ENCODE measurements around the gene CHST11.

The CHST11 gene

GRCh38 chr12:104575442-104576186 is 118.9 kb downstream of the CHST11 start:
- no peak overlapping the region for H3K4me3 ChIP-seq (ENCODE audit: low read length)
- no peak for DNase-seq (ENCODE audit: low read depth)
- no peak for TF ChIP-seq CTCF (conservative IDR thresholded peaks at IDR 0.05; ENCODE audit: low read length)

DNA sequence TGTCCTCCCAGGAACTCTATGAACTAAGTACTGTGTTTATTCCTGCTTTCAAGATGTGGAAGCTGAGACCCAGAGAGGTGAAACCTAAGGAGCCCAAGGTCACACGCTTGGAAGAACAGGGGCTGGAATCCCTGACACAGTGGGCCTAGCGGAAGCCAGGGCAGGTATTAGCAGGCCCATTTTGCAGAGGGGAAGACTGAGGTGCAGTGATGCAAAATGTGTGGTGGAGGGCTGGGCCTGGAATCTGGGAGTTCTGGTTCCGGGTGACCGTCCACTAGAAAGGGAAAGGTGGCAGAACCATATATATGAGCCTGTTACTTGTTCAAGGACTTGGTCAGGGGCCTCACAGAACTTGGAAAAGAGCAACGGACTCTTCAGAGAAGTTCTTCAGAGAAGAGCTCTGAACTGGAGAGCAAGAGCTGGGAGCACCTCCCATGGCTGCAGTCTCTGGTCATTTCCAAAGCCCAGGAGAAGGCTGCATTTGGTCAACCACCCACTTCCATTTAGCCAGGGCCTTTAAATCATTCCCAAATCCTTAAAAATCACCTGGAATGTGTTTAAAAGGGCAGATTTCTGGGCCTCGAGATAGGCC is 119.5 kb downstream of the CHST11 start:
- H3K4me3 ChIP-seq (ENCODE audit: low read length), result no peak overlapping the region
- no peak for DNase-seq (ENCODE audit: low read depth)
- TF ChIP-seq CTCF (conservative IDR thresholded peaks at IDR 0.05; ENCODE audit: low read length), result no peak

DNA sequence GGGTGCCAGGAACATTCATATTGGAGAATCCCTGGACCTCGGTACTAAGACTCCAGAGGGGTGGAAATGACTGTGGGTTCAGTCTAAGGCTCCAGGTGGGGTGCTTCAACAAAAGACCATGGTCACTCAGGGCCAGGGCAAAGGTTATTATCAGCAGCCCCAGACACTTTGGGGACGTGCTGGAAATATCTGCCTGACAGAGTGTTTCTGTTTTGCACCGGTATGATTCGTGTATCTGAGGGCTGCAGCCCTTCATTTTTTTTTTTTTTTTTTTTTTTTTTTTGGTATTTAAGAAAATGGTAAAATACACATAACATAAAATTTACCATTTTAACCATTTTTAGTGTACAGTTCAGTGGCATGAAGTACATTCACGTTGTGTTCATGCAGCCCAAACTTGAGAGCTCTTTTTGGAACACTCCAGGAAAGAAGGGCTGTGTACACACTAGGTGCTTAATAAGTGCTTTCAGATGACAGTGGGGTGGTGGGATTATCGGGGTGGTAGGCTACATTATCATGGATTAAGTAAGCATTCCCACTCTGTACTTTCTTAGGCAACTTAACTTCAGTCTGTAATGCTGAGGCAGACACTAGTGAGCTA is 120.3 kb downstream of the CHST11 start:
- H3K4me3 ChIP-seq (ENCODE audit: low read length), result no peak overlapping the region
- TF ChIP-seq CTCF (conservative IDR thresholded peaks at IDR 0.05; ENCODE audit: low read length), result no peak
- DNase-seq (ENCODE audit: low read depth), result no peak

- no peak for TF ChIP-seq CTCF (conservative IDR thresholded peaks at IDR 0.05; ENCODE audit: low read length)
- peak; percentile 55 for DNase-seq (ENCODE audit: low read depth)
- no peak overlapping the region for H3K4me3 ChIP-seq (ENCODE audit: low read length)
These were observed 120.8 kb downstream of the CHST11 start for GRCh38 chr12:104577581-104577981.

DNA sequence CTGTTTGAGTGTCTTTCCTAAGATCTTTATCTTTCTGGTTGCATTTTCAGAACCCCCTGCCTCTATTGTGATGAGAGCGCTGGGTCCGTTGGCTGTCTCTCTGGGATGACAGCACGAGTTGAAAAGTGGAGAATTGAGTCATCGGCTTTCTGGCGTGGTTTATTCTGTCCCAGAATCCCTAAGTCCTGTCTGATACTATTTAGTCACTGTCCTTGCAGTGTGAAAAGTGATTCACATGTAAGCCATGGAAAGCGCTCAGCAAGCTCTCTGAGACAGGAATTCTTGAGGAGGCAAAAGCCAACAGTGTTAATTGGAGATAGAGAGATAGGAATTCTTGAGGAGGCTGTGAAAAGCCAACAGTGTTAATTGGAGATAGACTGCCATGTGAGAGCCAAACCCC is 121.7 kb downstream of the CHST11 start:
- DNase-seq (ENCODE audit: low read depth), result peak; percentile 83
- TF ChIP-seq CTCF (conservative IDR thresholded peaks at IDR 0.05; ENCODE audit: low read length), result no peak
- H3K4me3 ChIP-seq (ENCODE audit: low read length), result peak overlapping the region; percentile 5; the same call in 1 of the 2 replicates

DNA sequence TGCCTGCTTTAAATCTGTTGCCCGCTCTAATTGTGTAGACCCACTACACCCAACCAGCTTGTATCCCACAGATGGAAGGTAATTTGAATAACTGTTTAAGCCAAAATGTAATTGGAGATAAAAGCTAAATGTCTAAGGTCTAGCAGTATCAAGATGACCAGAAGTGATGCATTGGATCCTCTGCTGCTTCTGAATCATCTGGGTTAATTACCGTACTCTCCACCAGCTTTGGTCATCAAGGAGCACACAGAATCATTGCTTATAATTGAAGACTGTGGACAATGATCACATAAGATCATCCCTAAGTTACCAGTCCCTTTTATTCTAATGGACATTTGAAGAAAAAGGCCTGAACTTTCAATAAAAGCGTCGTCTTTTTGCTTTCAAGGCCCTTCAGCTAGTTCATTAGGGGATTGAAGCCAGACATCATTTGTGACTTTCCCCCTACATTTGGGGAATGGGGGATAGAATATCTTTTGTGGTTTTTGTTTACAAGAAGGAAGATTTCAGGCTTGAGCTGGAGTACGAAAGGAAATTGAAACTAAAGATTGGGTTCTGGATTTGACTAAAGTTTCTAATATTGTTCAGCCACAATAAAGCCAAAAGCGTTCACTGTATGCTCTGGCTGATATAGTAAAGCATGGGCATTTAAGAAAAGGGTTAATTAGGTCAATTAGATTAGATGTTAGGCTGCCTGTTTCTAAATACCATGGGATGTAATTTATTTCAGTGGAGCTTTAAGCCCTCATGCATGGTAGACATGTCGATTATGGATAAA is 123.2 kb downstream of the CHST11 start:
- no peak overlapping the region for H3K4me3 ChIP-seq (ENCODE audit: low read length)
- no peak for DNase-seq (ENCODE audit: low read depth)
- no peak for TF ChIP-seq CTCF (conservative IDR thresholded peaks at IDR 0.05; ENCODE audit: low read length)

Data from AG10803 (cell line).